GM19239 (cell line): ENCODE data around the gene OR2C1.
A peak's percentile ranks its signal among the peaks of the same experiment; 100 is the strongest.

ENCODE experiments used
- DNase-seq: peaks from one replicate; pipeline ENCODE4 v3.0.0; 2011; ENCODE audit warnings: low spot score; ENCODE audit not compliant: insufficient read length
- FAIRE-seq: peaks from 2 replicates; lab custom pipeline; 2011; peaks lifted over from hg19 to GRCh38; lab: Jason Lieb, UNC

OR2C1 gene

GRCh38 chr16:3355589-3355988 lies at the start of gene OR2C1:
Gene OR2C1, plus strand, starts transcription at chr16:3355889. Its CDS starts 52 bp downstream, at chr16:3355941.
- FAIRE-seq, result no peak
- no peak for DNase-seq

GRCh38 chr16:3306078-3306477 lies 49.6 kb upstream of the OR2C1 start:
- FAIRE-seq (no peak), DNase-seq (no peak)

GRCh38 chr16:3311496-3311895 lies 44.2 kb upstream of the OR2C1 start:
- DNase-seq, result no peak
- FAIRE-seq, result no peak

- no peak for DNase-seq
- no peak for FAIRE-seq
Measured at GRCh38 chr16:3317315-3317999, 38.2 kb upstream of the OR2C1 start.

GRCh38 chr16:3321816-3322215 lies 33.9 kb upstream of the OR2C1 start:
- FAIRE-seq, result no peak
- DNase-seq, result no peak

- FAIRE-seq, result no peak
- DNase-seq, result no peak
Measured at GRCh38 chr16:3327514-3327913, 28.2 kb upstream of the OR2C1 start.

GRCh38 chr16:3328104-3328503 lies 27.6 kb upstream of the OR2C1 start:
- FAIRE-seq (no peak), DNase-seq (no peak)

- no peak for FAIRE-seq
- no peak for DNase-seq
Measured at GRCh38 chr16:3328643-3329042, 27.0 kb upstream of the OR2C1 start.

GRCh38 chr16:3346041-3346440 lies 9.6 kb upstream of the OR2C1 start:
- FAIRE-seq (no peak), DNase-seq (no peak)

GRCh38 chr16:3347586-3347985 lies 8.1 kb upstream of the OR2C1 start:
- FAIRE-seq, result no peak

GRCh38 chr16:3348547-3349167 lies 7.0 kb upstream of the OR2C1 start:
- FAIRE-seq, result no peak
- DNase-seq, result no peak

More at GRCh38 chr16:3347586-3347985, 8.1 kb upstream of the OR2C1 start:
- no peak for DNase-seq

GRCh38 chr16:3349175-3349574 lies 6.5 kb upstream of the OR2C1 start:
- no peak for FAIRE-seq
- DNase-seq, result no peak

GRCh38 chr16:3356118-3356517 lies 429 bp downstream of the OR2C1 start:
- no peak for FAIRE-seq

GRCh38 chr16:3358871-3359270 lies 3.2 kb downstream of the OR2C1 start:
- FAIRE-seq (no peak), DNase-seq (no peak)

More at GRCh38 chr16:3356118-3356517, 429 bp downstream of the OR2C1 start:
- DNase-seq, result no peak

- no peak for FAIRE-seq
- DNase-seq, result no peak
Measured at GRCh38 chr16:3362931-3363330, 7.2 kb downstream of the OR2C1 start.

- FAIRE-seq, result no peak
- no peak for DNase-seq
Measured at GRCh38 chr16:3363793-3364192, 8.1 kb downstream of the OR2C1 start.

- FAIRE-seq, result peak; percentile 69
- DNase-seq, result peak; percentile 56
Measured at GRCh38 chr16:3364774-3365427, 9.2 kb downstream of the OR2C1 start.

GRCh38 chr16:3369073-3369472 lies 13.4 kb downstream of the OR2C1 start:
- no peak for DNase-seq
- FAIRE-seq, result no peak

- FAIRE-seq, result no peak
Measured at GRCh38 chr16:3375680-3376079, 20.0 kb downstream of the OR2C1 start.

GRCh38 chr16:3377917-3378316 lies 22.2 kb downstream of the OR2C1 start:
- FAIRE-seq, result no peak

More at GRCh38 chr16:3375680-3376079, 20.0 kb downstream of the OR2C1 start:
- no peak for DNase-seq

GRCh38 chr16:3383045-3383448 lies 27.4 kb downstream of the OR2C1 start:
- no peak for FAIRE-seq

More at GRCh38 chr16:3377917-3378316, 22.2 kb downstream of the OR2C1 start:
- DNase-seq, result no peak

More at GRCh38 chr16:3383045-3383448, 27.4 kb downstream of the OR2C1 start:
- DNase-seq, result no peak
